GM23248 (cell line): Measurements from ENCODE around the gene FKBP6.

Experiments used
- EZH2 ChIP-seq: fragments of 200-600 bp; sonication (generic); IDR thresholded peaks from 2 replicates; pipeline ENCODE4 v1.6.1; 2018; ENCODE audit warnings: antibody characterized with exemption, mild to moderate bottlenecking; ENCODE audit not compliant: insufficient read depth, poor library complexity, severe bottlenecking
- EZH2phosphoT487 ChIP-seq: fragments of 200-600 bp; sonication (generic); IDR thresholded peaks from 2 replicates; pipeline ENCODE4 v1.6.1; 2018; ENCODE audit warnings: antibody characterized with exemption, moderate library complexity, mild to moderate bottlenecking, low read depth; ENCODE audit not compliant: insufficient read depth

- no peak for TF ChIP-seq EZH2phosphoT487
- no peak for TF ChIP-seq EZH2
These were observed 12.6 kb downstream of the FKBP6 start for GRCh38 chr7:73340514-73340913.
